NT2/D1 (cell line): ENCODE results near the gene RGCC.
"Not testable (repeated sequence)": the region's sequence is repeated elsewhere in the genome, so short reads cannot be mapped to it uniquely, and the experiment has no call there.

ENCODE experiments used
- DNase-seq: peaks from one replicate; pipeline ENCODE4 v3.0.0-alpha.2; 2011; ENCODE audit warnings: low read depth, low spot score
- H3K27me3 ChIP-seq: 2 replicates; pipeline ENCODE4 v1.6.0; 2011; ENCODE audit warnings: mild to moderate bottlenecking; ENCODE audit not compliant: insufficient read length, insufficient read depth
- H3K36me3 ChIP-seq: 2 replicates; pipeline ENCODE4 v1.6.1; 2011; ENCODE audit warnings: mild to moderate bottlenecking, low read length, mixed read lengths; ENCODE audit not compliant: insufficient read depth, insufficient read length
- H3K4me1 ChIP-seq: 2 replicates; pipeline ENCODE4 v1.5.1; 2011; ENCODE audit not compliant: insufficient read depth, insufficient read length
- H3K4me3 ChIP-seq: 2 replicates; pipeline ENCODE4 v1.5.1; 2011; ENCODE audit warnings: low read depth; ENCODE audit not compliant: insufficient read length
- H3K9ac ChIP-seq: 2 replicates; pipeline ENCODE4 v1.6.0; 2011; ENCODE audit warnings: low read depth; ENCODE audit not compliant: insufficient read length
- H3K9me3 ChIP-seq: 2 replicates; pipeline ENCODE4 v1.5.1; 2011; ENCODE audit warnings: mild to moderate bottlenecking, low read length; ENCODE audit not compliant: insufficient read depth
- SUZ12 ChIP-seq: IDR thresholded peaks from 2 replicates; pipeline ENCODE4 v1.6.1; 2011; ENCODE audit not compliant: insufficient read length, insufficient read depth; ENCODE audit errors: extremely low read depth
- YY1 ChIP-seq: IDR thresholded peaks from 2 replicates; pipeline ENCODE4 v1.6.1; 2011; ENCODE audit not compliant: insufficient read length, insufficient read depth
- ZNF274 ChIP-seq: IDR thresholded peaks from 2 replicates; pipeline ENCODE4 v1.6.1; 2011; ENCODE audit warnings: mild to moderate bottlenecking, low read depth, low read length

Gene RGCC

DNA sequence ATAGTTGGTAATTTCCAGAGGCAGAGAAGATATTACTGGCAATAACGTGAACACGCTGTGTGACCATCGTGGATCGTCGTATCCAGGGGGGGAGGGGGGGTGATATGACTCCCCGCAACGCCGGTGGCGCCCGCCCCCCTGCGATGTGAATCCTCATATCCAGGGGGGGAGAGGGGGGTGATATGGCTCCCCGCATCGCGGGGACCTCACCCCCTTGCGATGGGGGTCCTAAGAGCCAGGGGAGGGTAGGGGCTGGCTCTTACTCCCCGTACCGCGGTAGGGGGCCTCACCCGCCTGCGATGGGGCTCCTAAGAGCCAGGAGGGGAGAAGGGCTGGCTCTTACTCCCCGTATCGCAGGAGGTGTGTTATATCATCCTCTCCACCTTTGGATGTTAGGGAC lies 31.3 kb upstream of the RGCC start:
- DNase-seq: no peak
- no peaks in the 10 kb centered on the region for H3K9me3 ChIP-seq
- H3K9ac ChIP-seq: no peak overlapping the region
- no peaks in the 10 kb centered on the region for H3K36me3 ChIP-seq
- TF ChIP-seq ZNF274: no peak
- TF ChIP-seq SUZ12: no peak
- no peak for TF ChIP-seq YY1
- no peak overlapping the region for H3K4me3 ChIP-seq
- no peaks in the 10 kb centered on the region for H3K4me1 ChIP-seq
- H3K27me3 ChIP-seq: peaks cover 7% of the 10 kb centered on the region

GRCh38 chr13:41427666-41428065 lies 29.7 kb upstream of the RGCC start:
- Histone ChIP-seq H3K4me1 (no peaks in the 10 kb centered on the region), H3K36me3 (no peaks in the 10 kb centered on the region), H3K4me3 (no peak overlapping the region), H3K9me3 (no peaks in the 10 kb centered on the region), H3K9ac (no peak overlapping the region), H3K27me3 (peaks cover 7% of the 10 kb centered on the region)
- no peak for TF ChIP-seq SUZ12
- TF ChIP-seq ZNF274: no peak
- TF ChIP-seq YY1: no peak
- DNase-seq: no peak

DNA sequence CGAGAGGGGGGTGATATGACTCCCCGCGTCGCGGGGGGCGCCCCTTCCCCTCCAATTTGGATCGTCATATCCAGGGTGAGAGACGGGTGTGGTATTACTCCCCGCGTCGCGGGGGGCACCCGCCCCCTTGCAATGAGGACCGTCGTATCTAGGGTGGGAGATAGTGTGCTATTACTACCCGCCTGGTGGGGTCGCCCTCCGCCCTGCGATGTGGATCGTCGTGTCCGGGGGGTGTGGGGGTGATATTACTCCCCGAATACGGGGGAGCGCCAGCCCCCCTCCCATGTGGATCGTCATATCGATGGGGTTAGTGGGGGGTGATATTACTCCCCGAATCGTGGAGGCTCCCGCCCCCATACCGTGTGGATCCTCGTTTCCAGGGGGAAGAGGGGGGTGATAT lies 29.2 kb upstream of the RGCC start:
- no peaks in the 10 kb centered on the region for H3K36me3 ChIP-seq
- TF ChIP-seq ZNF274: no peak
- TF ChIP-seq SUZ12: no peak
- TF ChIP-seq YY1: no peak
- DNase-seq: no peak
- no peaks in the 10 kb centered on the region for H3K4me1 ChIP-seq
- peaks cover 7% of the 10 kb centered on the region for H3K27me3 ChIP-seq
- no peaks in the 10 kb centered on the region for H3K9me3 ChIP-seq
- no peak overlapping the region for H3K4me3 ChIP-seq
- no peak overlapping the region for H3K9ac ChIP-seq

DNA sequence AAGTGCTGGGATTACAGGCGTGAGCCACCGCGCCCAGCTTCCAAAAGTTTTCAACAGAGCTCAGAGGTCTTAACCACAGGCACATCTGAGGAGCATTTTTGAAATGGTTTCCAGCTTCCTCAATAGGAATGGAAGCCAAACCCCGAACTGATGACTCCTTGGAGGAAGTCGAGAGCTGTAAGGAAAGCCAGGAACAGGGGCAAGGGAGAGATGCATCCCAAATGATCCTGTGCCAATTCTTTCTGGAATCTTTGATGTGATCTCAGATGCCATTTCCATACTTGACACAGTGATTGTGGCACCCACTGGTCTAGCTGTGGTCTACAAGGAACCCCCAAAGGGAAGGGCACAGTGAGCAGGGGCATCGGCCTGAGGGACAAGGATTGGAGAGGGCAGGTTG lies 23.3 kb upstream of the RGCC start:
- not testable (repeated sequence) for H3K9ac ChIP-seq, H3K9me3 ChIP-seq, DNase-seq, H3K4me3 ChIP-seq, H3K36me3 ChIP-seq, H3K4me1 ChIP-seq, H3K27me3 ChIP-seq

GRCh38 chr13:41434831-41435520 lies 22.4 kb upstream of the RGCC start:
- Histone ChIP-seq H3K27me3 (no peaks in the 10 kb centered on the region), H3K9me3 (no peaks in the 10 kb centered on the region), H3K4me1 (no peaks in the 10 kb centered on the region), H3K9ac (no peak overlapping the region), H3K36me3 (no peaks in the 10 kb centered on the region), H3K4me3 (no peak overlapping the region)
- TF ChIP-seq YY1: no peak
- TF ChIP-seq SUZ12: no peak
- TF ChIP-seq ZNF274: no peak
- no peak for DNase-seq

DNA sequence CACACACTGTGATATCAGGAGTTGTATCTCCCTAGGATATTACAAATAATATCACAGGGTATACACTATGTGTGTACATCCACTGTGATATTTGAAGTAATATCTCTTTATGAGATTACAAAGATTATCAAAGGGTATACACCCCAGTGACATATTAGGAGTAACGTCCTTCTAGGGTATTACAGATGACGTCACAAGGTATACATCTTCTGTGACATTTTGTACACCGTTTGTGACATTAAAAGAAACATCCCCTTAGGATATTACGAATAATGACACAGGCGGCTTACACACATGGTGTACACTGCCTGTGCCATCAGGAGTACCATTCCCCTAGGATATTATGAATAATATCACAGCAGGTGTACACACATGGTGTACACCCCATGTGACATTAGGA lies 13.4 kb upstream of the RGCC start:
- no peak for DNase-seq
- H3K36me3 ChIP-seq: no peaks in the 10 kb centered on the region
- H3K9me3 ChIP-seq: no peaks in the 10 kb centered on the region
- no peak overlapping the region for H3K9ac ChIP-seq
- TF ChIP-seq SUZ12: no peak
- TF ChIP-seq ZNF274: no peak
- TF ChIP-seq YY1: no peak
- H3K4me1 ChIP-seq: no peaks in the 10 kb centered on the region
- H3K4me3 ChIP-seq: no peak overlapping the region
- no peaks in the 10 kb centered on the region for H3K27me3 ChIP-seq

- Histone ChIP-seq H3K9ac (no peak overlapping the region), H3K9me3 (no peaks in the 10 kb centered on the region), H3K36me3 (no peaks in the 10 kb centered on the region), H3K27me3 (peaks cover 27% of the 10 kb centered on the region), H3K4me3 (no peak overlapping the region), H3K4me1 (no peaks in the 10 kb centered on the region)
- DNase-seq: no peak
- TF ChIP-seq SUZ12 (no peak), ZNF274 (no peak), YY1 (no peak)
Observed at GRCh38 chr13:41452462-41452861, 4.9 kb upstream of the RGCC start.
